ENCODE data around the gene ZC2HC1C. TPM values are rescaled to one million over a fixed set of nuclear protein-coding genes. Genes with fewer than 3 reads are reported as not detected.
A peak's percentile ranks its signal among the peaks of the same experiment; 100 is the strongest.

ZC2HC1C gene
- polyA plus RNA-seq, 2 of the 4 experiments (the other 2 are of a cell fraction), result 2.7 to 3.9 TPM

GRCh38 chr14:75044752-75045151 lies 24.7 kb upstream of the ZC2HC1C start (continued):
- TF ChIP-seq HOXB5 (CRISPR knock-in tag; IDR thresholded peaks at IDR 0.05), result no peak
- no peak for TF ChIP-seq FOSL2 (IDR thresholded peaks at IDR 0.05)
- TF ChIP-seq FOSL2 (CRISPR knock-in tag; IDR thresholded peaks at IDR 0.05), result no peak

DNA sequence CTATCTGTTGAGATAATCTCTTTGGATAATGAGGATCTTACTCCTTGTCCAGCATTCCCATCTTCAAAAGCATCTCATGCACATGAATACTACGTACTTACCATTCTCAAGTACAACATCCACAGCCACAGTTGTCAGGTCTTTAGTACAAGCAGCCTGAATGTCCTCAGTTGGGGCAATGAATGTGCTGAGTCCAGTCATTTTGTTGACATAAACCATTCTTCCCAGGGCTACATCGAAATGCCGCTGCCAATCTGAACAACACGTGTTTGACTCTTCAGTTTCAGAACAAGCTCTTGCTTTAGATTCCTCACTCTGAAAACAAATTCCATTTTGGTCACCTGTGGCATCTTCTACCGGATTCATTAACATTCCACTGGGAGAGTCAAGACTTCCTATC lies 23.2 kb upstream of the ZC2HC1C start:
- Histone ChIP-seq H3K27ac (no peak overlapping the region), H3K9me3 (no peaks in the 10 kb centered on the region), H3K4me1 (peaks cover 48% of the 10 kb centered on the region), H3K4me2 (0 out of 3 replicates have a peak overlapping the region, but pooled peaks have one; percentile 19), H3K4me3 (no peak overlapping the region)
- TF ChIP-seq MAFK (IDR thresholded peaks at IDR 0.05; ENCODE audit: partially characterized antibody), result peak; percentile 64
- TF ChIP-seq EP300 (IDR thresholded peaks at IDR 0.05), result no peak
- WGBS (ENCODE audit: missing lambda C conversion rate), result 93% methylated on average over 5 of the region's 5 CpGs
- ATAC-seq (no peak), FAIRE-seq (no peak), DNase-seq (ENCODE audit: low read depth in 1 of 2, low spot score in 1 of 2) (no peak)
- ChIA-PET CTCF (interaction anchor here (1.4 to 1.6 kb wide), 2 partner anchors 10 to 101 kb away, joined by 3 to 6 read pairs; no protein-coding TSS in a partner anchor), POLR2A (no interaction called here)

GRCh38 chr14:75046899-75047298 lies 22.5 kb upstream of the ZC2HC1C start:
- Histone ChIP-seq H3K4me3 (no peak overlapping the region), H3K27ac (no peak overlapping the region), H3K4me1 (peaks cover 42% of the 10 kb centered on the region), H3K4me2 (peak overlapping the region; percentile 19; the same call in 2 of the 3 replicates), H3K9me3 (no peaks in the 10 kb centered on the region)
- 57% methylated on average over 3 of the region's 3 CpGs for WGBS (ENCODE audit: missing lambda C conversion rate)
- TF ChIP-seq, protein P1, sequence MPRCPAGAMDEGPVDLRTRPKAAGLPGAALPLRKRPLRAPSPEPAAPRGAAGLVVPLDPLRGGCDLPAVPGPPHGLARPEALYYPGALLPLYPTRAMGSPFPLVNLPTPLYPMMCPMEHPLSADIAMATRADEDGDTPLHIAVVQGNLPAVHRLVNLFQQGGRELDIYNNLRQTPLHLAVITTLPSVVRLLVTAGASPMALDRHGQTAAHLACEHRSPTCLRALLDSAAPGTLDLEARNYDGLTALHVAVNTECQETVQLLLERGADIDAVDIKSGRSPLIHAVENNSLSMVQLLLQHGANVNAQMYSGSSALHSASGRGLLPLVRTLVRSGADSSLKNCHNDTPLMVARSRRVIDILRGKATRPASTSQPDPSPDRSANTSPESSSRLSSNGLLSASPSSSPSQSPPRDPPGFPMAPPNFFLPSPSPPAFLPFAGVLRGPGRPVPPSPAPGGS (IDR thresholded peaks at IDR 0.05), result no peak
- POLR2A ChIA-PET, result no interaction called here
- CTCF ChIA-PET, result interaction anchor here (1.4 to 1.6 kb wide), 2 partner anchors 11 to 102 kb away, joined by 3 to 6 read pairs; no protein-coding TSS in a partner anchor
- FAIRE-seq (no peak), DNase-seq (ENCODE audit: low read depth in 1 of 2, low spot score in 1 of 2) (no peak), ATAC-seq (no peak)

- H3K9me3 ChIP-seq, result no peaks in the 10 kb centered on the region
- peaks cover 35% of the 10 kb centered on the region for H3K4me1 ChIP-seq
- no peak for DNase-seq (ENCODE audit: low read depth in 1 of 2, low spot score in 1 of 2)
- no peak overlapping the region for H3K4me3 ChIP-seq
- H3K27ac ChIP-seq, result no peak overlapping the region
- WGBS (ENCODE audit: missing lambda C conversion rate), result 90% methylated on average over 4 of the region's 4 CpGs
- TF ChIP-seq GATA3 (IDR thresholded peaks at IDR 0.05; ENCODE audit: borderline replicate concordance), result no peak
- no peak for TF ChIP-seq HOXB5 (CRISPR knock-in tag; IDR thresholded peaks at IDR 0.05)
- TF ChIP-seq CHD2 (IDR thresholded peaks at IDR 0.05; ENCODE audit: low read length, partially characterized antibody), result no peak
- TF ChIP-seq, protein P2, sequence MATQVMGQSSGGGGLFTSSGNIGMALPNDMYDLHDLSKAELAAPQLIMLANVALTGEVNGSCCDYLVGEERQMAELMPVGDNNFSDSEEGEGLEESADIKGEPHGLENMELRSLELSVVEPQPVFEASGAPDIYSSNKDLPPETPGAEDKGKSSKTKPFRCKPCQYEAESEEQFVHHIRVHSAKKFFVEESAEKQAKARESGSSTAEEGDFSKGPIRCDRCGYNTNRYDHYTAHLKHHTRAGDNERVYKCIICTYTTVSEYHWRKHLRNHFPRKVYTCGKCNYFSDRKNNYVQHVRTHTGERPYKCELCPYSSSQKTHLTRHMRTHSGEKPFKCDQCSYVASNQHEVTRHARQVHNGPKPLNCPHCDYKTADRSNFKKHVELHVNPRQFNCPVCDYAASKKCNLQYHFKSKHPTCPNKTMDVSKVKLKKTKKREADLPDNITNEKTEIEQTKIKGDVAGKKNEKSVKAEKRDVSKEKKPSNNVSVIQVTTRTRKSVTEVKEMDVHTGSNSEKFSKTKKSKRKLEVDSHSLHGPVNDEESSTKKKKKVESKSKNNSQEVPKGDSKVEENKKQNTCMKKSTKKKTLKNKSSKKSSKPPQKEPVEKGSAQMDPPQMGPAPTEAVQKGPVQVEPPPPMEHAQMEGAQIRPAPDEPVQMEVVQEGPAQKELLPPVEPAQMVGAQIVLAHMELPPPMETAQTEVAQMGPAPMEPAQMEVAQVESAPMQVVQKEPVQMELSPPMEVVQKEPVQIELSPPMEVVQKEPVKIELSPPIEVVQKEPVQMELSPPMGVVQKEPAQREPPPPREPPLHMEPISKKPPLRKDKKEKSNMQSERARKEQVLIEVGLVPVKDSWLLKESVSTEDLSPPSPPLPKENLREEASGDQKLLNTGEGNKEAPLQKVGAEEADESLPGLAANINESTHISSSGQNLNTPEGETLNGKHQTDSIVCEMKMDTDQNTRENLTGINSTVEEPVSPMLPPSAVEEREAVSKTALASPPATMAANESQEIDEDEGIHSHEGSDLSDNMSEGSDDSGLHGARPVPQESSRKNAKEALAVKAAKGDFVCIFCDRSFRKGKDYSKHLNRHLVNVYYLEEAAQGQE (IDR thresholded peaks at IDR 0.05), result no peak
- TF ChIP-seq FOXS1 (CRISPR knock-in tag; IDR thresholded peaks at IDR 0.05), result no peak
- no peak for TF ChIP-seq USF2 (IDR thresholded peaks at IDR 0.05)
- TF ChIP-seq MAX (IDR thresholded peaks at IDR 0.05), result no peak
- no peak for TF ChIP-seq CEBPB (IDR thresholded peaks at IDR 0.05)
- no peak for TF ChIP-seq SREBF2 (IDR thresholded peaks at IDR 0.05)
- TF ChIP-seq PHF8 (IDR thresholded peaks at IDR 0.05; ENCODE audit: borderline replicate concordance, low read depth), result no peak
- no peak for TF ChIP-seq HEYL (CRISPR knock-in tag; IDR thresholded peaks at IDR 0.05)
- TF ChIP-seq, protein P3, sequence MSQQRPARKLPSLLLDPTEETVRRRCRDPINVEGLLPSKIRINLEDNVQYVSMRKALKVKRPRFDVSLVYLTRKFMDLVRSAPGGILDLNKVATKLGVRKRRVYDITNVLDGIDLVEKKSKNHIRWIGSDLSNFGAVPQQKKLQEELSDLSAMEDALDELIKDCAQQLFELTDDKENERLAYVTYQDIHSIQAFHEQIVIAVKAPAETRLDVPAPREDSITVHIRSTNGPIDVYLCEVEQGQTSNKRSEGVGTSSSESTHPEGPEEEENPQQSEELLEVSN (IDR thresholded peaks at IDR 0.05; ENCODE audit: borderline replicate concordance, low read depth), result no peak
- ChIA-PET POLR2A (no interaction called here), CTCF (interaction anchor here (1.4 to 1.7 kb wide), 3 partner anchors 11 to 102 kb away, joined by 3 to 6 read pairs (median 6); no protein-coding TSS in a partner anchor)
- ATAC-seq, result no peak
- H3K4me2 ChIP-seq, result no peak overlapping the region; the same call in 2 of the 3 replicates
- no peak for FAIRE-seq
These were observed 21.9 kb upstream of the ZC2HC1C start for GRCh38 chr14:75047506-75047905.
